SJSA1 (cell line): ENCODE measurements around the gene ARSK. TPM values are rescaled to one million over a fixed set of nuclear protein-coding genes. Genes with fewer than 3 reads are reported as not detected.
A peak's percentile ranks its signal among the peaks of the same experiment; 100 is the strongest.
"Not testable (repeated sequence)": the region's sequence is repeated elsewhere in the genome, so short reads cannot be mapped to it uniquely, and the experiment has no call there.

ENCODE experiments used
- DNase-seq, 2 experiments: peaks; one replicate each; pipeline ENCODE4 v3.0.0-alpha.2; 2015 to 2020; ENCODE audit warnings: low spot score in 2 of 2, low read depth in 1 of 2
- H3K27ac ChIP-seq: fragments of 250-450 bp; sonication (Bioruptor Pico); 2 replicates; pipeline ENCODE4 v1.5.1; 2020; ENCODE audit warnings: mild to moderate bottlenecking, moderate library complexity
- H3K27me3 ChIP-seq: fragments of 250-450 bp; sonication (Bioruptor Pico); replicated peaks from 2 replicates; pipeline ENCODE4 v1.5.1; 2020; ENCODE audit warnings: mild to moderate bottlenecking, moderate library complexity
- H3K36me3 ChIP-seq: fragments of 250-450 bp; sonication (Bioruptor Pico); 2 replicates; pipeline ENCODE4 v1.5.1; 2020; ENCODE audit warnings: mild to moderate bottlenecking
- H3K4me1 ChIP-seq: fragments of 250-450 bp; sonication (Bioruptor Pico); replicated peaks from 2 replicates; pipeline ENCODE4 v1.6.1; 2021; ENCODE audit warnings: mild to moderate bottlenecking
- H3K4me3 ChIP-seq: fragments of 250-450 bp; sonication (Bioruptor Pico); 2 replicates; pipeline ENCODE4 v1.5.1; 2020; ENCODE audit warnings: mild to moderate bottlenecking
- H3K9me3 ChIP-seq: fragments of 250-450 bp; sonication (Bioruptor Pico); replicated peaks from 2 replicates; pipeline ENCODE4 v1.5.1; 2020; ENCODE audit warnings: mild to moderate bottlenecking
- total RNA-seq: library from RNA; depleted of rRNA; stranded (reverse); fragments of >200 nt; shearing (Covaris generic); gene quantifications from 2 replicates; pipeline ENCODE4 v1.2.3, GENCODE V29; 2014

The ARSK gene
- total RNA-seq, 1 experiment from 2014 or later, result 18.9 TPM

GRCh38 chr5:95632942-95633341 lies 78.0 kb downstream of the ARSK start:
- H3K36me3 ChIP-seq, H3K9me3 ChIP-seq, DNase-seq, H3K27me3 ChIP-seq, H3K27ac ChIP-seq, H3K4me3 ChIP-seq: not testable (repeated sequence)
- peaks cover 20% of the 10 kb centered on the region for H3K4me1 ChIP-seq

GRCh38 chr5:95633671-95634070 lies 78.8 kb downstream of the ARSK start:
- Histone ChIP-seq H3K27me3 (no peaks in the 10 kb centered on the region), H3K36me3 (no peaks in the 10 kb centered on the region), H3K4me3 (no peak overlapping the region), H3K27ac (no peak overlapping the region), H3K4me1 (peaks cover 20% of the 10 kb centered on the region), H3K9me3 (no peaks in the 10 kb centered on the region)
- DNase-seq, result no peak

GRCh38 chr5:95634081-95634480 lies 79.2 kb downstream of the ARSK start:
- Histone ChIP-seq H3K36me3 (no peaks in the 10 kb centered on the region), H3K4me3 (no peak overlapping the region), H3K27ac (no peak overlapping the region), H3K4me1 (peaks cover 20% of the 10 kb centered on the region), H3K27me3 (no peaks in the 10 kb centered on the region), H3K9me3 (no peaks in the 10 kb centered on the region)
- no peak for DNase-seq

- Histone ChIP-seq H3K9me3 (no peaks in the 10 kb centered on the region), H3K4me1 (no peaks in the 10 kb centered on the region)
- DNase-seq, result no peak
Observed at GRCh38 chr5:95638632-95639031, 83.7 kb downstream of the ARSK start.

GRCh38 chr5:95641741-95642220 lies 86.9 kb downstream of the ARSK start:
- no peak for DNase-seq
- Histone ChIP-seq H3K4me3 (no peak overlapping the region), H3K4me1 (peaks cover 6% of the 10 kb centered on the region), H3K27me3 (no peaks in the 10 kb centered on the region), H3K9me3 (no peaks in the 10 kb centered on the region), H3K36me3 (no peaks in the 10 kb centered on the region), H3K27ac (no peak overlapping the region)

More at GRCh38 chr5:95638632-95639031, 83.7 kb downstream of the ARSK start:
- Histone ChIP-seq H3K27me3 (no peaks in the 10 kb centered on the region), H3K36me3 (no peaks in the 10 kb centered on the region), H3K4me3 (no peak overlapping the region), H3K27ac (no peak overlapping the region)

- no peak for DNase-seq
- Histone ChIP-seq H3K27ac (no peak overlapping the region), H3K27me3 (no peaks in the 10 kb centered on the region), H3K4me1 (peaks cover 17% of the 10 kb centered on the region), H3K9me3 (no peaks in the 10 kb centered on the region), H3K36me3 (no peaks in the 10 kb centered on the region), H3K4me3 (no peak overlapping the region)
Observed at GRCh38 chr5:95643152-95643551, 88.3 kb downstream of the ARSK start.

- Histone ChIP-seq H3K27ac (no peak overlapping the region), H3K27me3 (no peaks in the 10 kb centered on the region), H3K4me1 (peaks cover 18% of the 10 kb centered on the region), H3K4me3 (no peak overlapping the region), H3K36me3 (no peaks in the 10 kb centered on the region), H3K9me3 (no peaks in the 10 kb centered on the region)
- peak; percentile 50 to 68 for DNase-seq
Observed at GRCh38 chr5:95644351-95645042, 89.6 kb downstream of the ARSK start.

GRCh38 chr5:95646226-95646568 lies 91.3 kb downstream of the ARSK start:
- not testable (repeated sequence) for H3K4me3 ChIP-seq, DNase-seq, H3K27ac ChIP-seq, H3K36me3 ChIP-seq, H3K9me3 ChIP-seq, H3K27me3 ChIP-seq
- peaks cover 18% of the 10 kb centered on the region for H3K4me1 ChIP-seq

GRCh38 chr5:95646569-95647431 lies 91.9 kb downstream of the ARSK start, which contains the start of gene RFESD:
RFESD (plus strand) TSS chr5:95646777; CDS start chr5:95652272, 5,495 bp downstream.
- DNase-seq, result peak; percentile 93 to 99
- Histone ChIP-seq H3K27me3 (no peaks in the 10 kb centered on the region), H3K4me3 (peak within 1 kb of the TSS; percentile 42), H3K27ac (peak within 1 kb of the TSS; percentile 82), H3K36me3 (no peaks in the 10 kb centered on the region), H3K9me3 (no peaks in the 10 kb centered on the region), H3K4me1 (peaks cover 18% of the 10 kb centered on the region)

GRCh38 chr5:95647886-95648860 lies 93.3 kb downstream of the ARSK start:
- 0 out of 2 replicates have a peak overlapping the region, but pooled peaks have one; percentile 4 for H3K27ac ChIP-seq
- H3K27me3 ChIP-seq, result no peaks in the 10 kb centered on the region
- H3K9me3 ChIP-seq, result no peaks in the 10 kb centered on the region
- peaks cover 18% of the 10 kb centered on the region for H3K4me1 ChIP-seq
- H3K4me3 ChIP-seq, result no peak overlapping the region
- no peak for DNase-seq
- no peaks in the 10 kb centered on the region; the same call in 1 of the 2 replicates for H3K36me3 ChIP-seq

- Histone ChIP-seq H3K9me3 (no peaks in the 10 kb centered on the region), H3K4me1 (peaks cover 14% of the 10 kb centered on the region), H3K27me3 (no peaks in the 10 kb centered on the region), H3K4me3 (no peak overlapping the region), H3K36me3 (no peaks in the 10 kb centered on the region; the same call in 1 of the 2 replicates), H3K27ac (no peak overlapping the region)
- DNase-seq, result no peak
Observed at GRCh38 chr5:95649274-95649673, 94.4 kb downstream of the ARSK start.

- Histone ChIP-seq H3K4me3 (no peak overlapping the region), H3K27me3 (no peaks in the 10 kb centered on the region), H3K9me3 (no peaks in the 10 kb centered on the region), H3K27ac (no peak overlapping the region), H3K4me1 (peaks cover 14% of the 10 kb centered on the region), H3K36me3 (no peaks in the 10 kb centered on the region; the same call in 1 of the 2 replicates)
- no peak for DNase-seq
Observed at GRCh38 chr5:95649842-95650620, 95.1 kb downstream of the ARSK start.
